ENCODE measurements around the gene CLDN18. TPM values are rescaled to one million over a fixed set of nuclear protein-coding genes. Genes with fewer than 3 reads are reported as not detected.
A peak's percentile ranks its signal among the peaks of the same experiment; 100 is the strongest.

CLDN18 gene
- total RNA-seq, 2 donors from 2014 or later: not detected

GRCh38 chr3:138063416-138063815 lies 53.5 kb downstream of the CLDN18 start:
- Mint-ChIP-seq H3K9me3 (no peaks in the 10 kb centered on the region), H3K36me3 (ENCODE audit: low read depth) (no peaks in the 10 kb centered on the region), H3K27ac (no peak overlapping the region), H3K27me3 (peaks cover 5% of the 10 kb centered on the region), H3K4me1 (peaks cover 7% of the 10 kb centered on the region), H3K4me3 (no peak overlapping the region)
- no peak for ATAC-seq (replicated peaks)

- no peaks in the 10 kb centered on the region for H3K9me3 Mint-ChIP-seq
- peaks cover 18% of the 10 kb centered on the region for H3K27me3 Mint-ChIP-seq
- H3K36me3 Mint-ChIP-seq (ENCODE audit: low read depth): no peaks in the 10 kb centered on the region
- peak; percentile 66 for ATAC-seq (replicated peaks)
- H3K27ac Mint-ChIP-seq: peak overlapping the region; percentile 67
- peaks cover 7% of the 10 kb centered on the region for H3K4me1 Mint-ChIP-seq
- no peak overlapping the region for H3K4me3 Mint-ChIP-seq
Observed at GRCh38 chr3:138065949-138066348, 56.0 kb downstream of the CLDN18 start.

DNA sequence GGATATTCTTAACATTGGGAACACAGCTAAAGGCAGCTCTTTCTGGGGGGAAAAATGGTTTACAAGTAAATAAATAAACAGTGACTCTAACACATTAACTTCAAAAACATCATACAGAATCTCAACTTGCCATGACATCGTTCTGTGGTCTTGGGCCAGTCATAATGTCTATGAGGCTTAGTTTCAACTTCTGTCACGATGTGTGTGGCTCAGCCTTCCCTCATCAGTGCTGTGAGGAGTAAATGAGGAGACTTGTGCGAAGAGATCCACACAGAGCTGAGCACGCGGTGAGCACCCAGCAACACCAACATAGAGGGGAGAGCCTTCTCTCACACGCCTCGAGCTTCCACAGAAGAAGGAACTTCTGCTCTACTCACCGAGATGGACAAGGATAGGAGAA lies 56.4 kb downstream of the CLDN18 start:
- Mint-ChIP-seq H3K36me3 (ENCODE audit: low read depth) (no peaks in the 10 kb centered on the region), H3K27me3 (peaks cover 19% of the 10 kb centered on the region), H3K9me3 (no peaks in the 10 kb centered on the region), H3K4me1 (peaks cover 7% of the 10 kb centered on the region), H3K4me3 (no peak overlapping the region), H3K27ac (peak overlapping the region; percentile 67)
- ATAC-seq (replicated peaks): peak; percentile 95

DNA sequence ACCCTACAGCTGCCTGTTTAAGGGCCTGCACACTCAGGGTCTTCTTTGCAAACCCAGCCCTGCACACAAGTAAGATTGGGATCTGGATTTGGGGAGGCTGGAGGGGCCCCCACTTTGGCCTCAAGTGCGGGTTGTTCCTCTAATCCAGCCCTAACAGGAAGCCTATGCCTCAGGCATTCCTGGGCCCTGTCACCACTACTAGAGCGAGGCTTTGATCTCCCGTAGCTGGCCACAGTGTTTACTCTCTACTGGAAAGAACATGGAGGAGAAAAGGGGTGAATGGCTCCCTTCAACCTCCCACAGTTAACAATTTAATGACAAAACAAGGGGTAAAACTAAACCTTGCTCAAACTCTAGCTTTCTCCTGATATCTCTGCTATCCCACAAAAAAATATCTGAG lies 57.0 kb downstream of the CLDN18 start:
- peaks cover 7% of the 10 kb centered on the region for H3K4me1 Mint-ChIP-seq
- H3K9me3 Mint-ChIP-seq: no peaks in the 10 kb centered on the region
- peaks cover 22% of the 10 kb centered on the region for H3K27me3 Mint-ChIP-seq
- peak overlapping the region; percentile 67 for H3K27ac Mint-ChIP-seq
- H3K4me3 Mint-ChIP-seq: no peak overlapping the region
- H3K36me3 Mint-ChIP-seq (ENCODE audit: low read depth): no peaks in the 10 kb centered on the region
- ATAC-seq (replicated peaks): no peak

DNA sequence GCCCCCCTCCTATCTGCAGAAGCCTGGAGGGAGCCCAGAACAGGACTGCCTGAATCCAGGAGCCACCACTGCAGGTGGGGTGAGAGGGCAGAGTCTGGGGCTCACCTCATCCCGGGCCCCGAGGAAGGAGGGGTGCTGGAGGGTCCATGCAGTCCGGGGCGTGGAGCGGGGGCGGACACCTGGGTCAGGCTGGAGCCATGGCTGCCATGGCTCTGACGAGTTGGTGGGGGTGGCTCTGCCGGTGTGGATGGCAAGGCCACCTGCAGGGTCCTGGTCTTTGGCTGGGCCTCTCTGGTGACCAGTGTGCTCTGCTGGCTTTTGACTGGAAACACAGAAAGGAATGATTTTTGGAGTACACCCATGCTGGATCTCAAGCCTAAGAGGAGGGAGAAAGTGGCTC lies 58.1 kb downstream of the CLDN18 start:
- Mint-ChIP-seq H3K27ac (no peak overlapping the region), H3K4me3 (no peak overlapping the region), H3K9me3 (no peaks in the 10 kb centered on the region), H3K36me3 (ENCODE audit: low read depth) (no peaks in the 10 kb centered on the region), H3K4me1 (peaks cover 7% of the 10 kb centered on the region), H3K27me3 (peaks cover 22% of the 10 kb centered on the region)
- ATAC-seq (replicated peaks): no peak

DNA sequence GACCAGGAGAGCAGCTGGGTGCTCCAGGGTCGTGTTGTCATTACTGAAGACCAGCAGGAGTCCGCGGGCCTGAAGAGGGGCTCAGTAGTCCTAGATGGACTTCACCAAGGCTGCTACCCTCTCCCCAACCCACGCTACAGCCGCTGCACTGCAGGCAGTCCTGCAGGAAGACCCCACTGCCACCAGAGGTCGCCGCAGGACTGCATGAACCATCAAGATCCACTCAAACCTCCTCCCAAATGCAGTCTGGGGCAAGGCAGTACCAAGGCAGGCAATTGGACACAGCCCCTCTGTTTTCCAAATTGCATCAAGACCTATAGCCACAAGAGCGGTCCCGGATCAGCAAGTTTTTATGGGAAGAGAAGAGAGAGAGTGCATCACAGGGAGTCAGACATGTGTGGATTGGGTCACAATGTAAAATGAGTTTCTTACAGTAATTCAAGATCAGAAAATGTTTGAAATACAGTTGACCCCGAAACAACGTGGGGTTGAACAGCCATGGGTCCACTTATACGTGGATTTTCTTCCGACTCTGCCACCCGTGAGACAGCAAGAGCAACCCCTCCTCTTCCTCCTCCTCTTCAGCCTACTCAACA lies 58.7 kb downstream of the CLDN18 start:
- H3K4me1 Mint-ChIP-seq: peaks cover 7% of the 10 kb centered on the region
- no peak overlapping the region for H3K27ac Mint-ChIP-seq
- H3K27me3 Mint-ChIP-seq: peaks cover 26% of the 10 kb centered on the region
- H3K36me3 Mint-ChIP-seq (ENCODE audit: low read depth): no peaks in the 10 kb centered on the region
- ATAC-seq (replicated peaks): peak; percentile 54
- H3K4me3 Mint-ChIP-seq: no peak overlapping the region
- H3K9me3 Mint-ChIP-seq: no peaks in the 10 kb centered on the region

GRCh38 chr3:138070006-138070405 lies 60.0 kb downstream of the CLDN18 start:
- Mint-ChIP-seq H3K27me3 (peaks cover 22% of the 10 kb centered on the region), H3K4me1 (peaks cover 7% of the 10 kb centered on the region), H3K9me3 (no peaks in the 10 kb centered on the region), H3K36me3 (ENCODE audit: low read depth) (no peaks in the 10 kb centered on the region), H3K4me3 (no peak overlapping the region), H3K27ac (no peak overlapping the region)
- no peak for ATAC-seq (replicated peaks)

DNA sequence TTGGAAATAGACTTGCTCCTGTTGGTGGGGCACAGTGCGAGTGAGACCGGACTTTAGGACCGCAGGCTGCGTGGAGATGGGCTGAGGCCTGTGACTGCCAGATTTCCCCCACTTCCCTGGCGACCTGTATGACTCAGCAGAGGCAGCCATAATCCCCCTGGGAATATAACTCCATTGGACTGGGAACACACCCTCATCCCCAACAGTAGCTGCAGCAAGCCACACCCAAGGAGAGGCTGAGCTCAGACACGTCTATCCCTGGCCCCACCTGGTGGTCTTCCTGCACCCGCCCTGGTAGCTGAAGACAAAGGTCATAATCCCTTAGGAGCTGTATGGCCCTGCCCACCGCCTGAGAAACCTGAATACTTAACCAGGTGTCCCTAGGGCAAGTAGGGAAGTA lies 62.8 kb downstream of the CLDN18 start:
- Mint-ChIP-seq H3K27ac (no peak overlapping the region), H3K36me3 (ENCODE audit: low read depth) (no peaks in the 10 kb centered on the region), H3K27me3 (peaks cover 22% of the 10 kb centered on the region), H3K9me3 (no peaks in the 10 kb centered on the region), H3K4me3 (no peak overlapping the region), H3K4me1 (no peaks in the 10 kb centered on the region)
- ATAC-seq (replicated peaks): no peak

DNA sequence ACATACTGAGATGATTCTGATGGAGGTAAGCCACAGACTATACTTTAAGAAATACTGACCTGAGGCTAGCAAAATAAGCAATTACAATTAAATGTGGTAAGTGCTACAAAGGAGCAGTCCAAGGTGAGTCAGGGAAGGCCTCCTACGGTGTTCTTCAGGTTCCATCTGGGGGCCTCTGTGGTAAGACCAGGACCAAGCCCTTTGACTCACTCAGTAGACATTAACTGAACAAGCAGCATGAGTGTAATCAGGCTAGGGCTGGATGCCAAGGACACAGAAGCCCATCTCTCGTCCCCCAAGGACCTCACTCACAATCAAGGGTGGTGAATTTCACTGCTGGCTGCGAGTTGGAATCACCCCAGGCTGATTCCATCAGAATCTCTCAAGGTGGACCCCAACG lies 68.1 kb downstream of the CLDN18 start:
- Mint-ChIP-seq H3K27me3 (peaks cover 17% of the 10 kb centered on the region), H3K4me1 (no peaks in the 10 kb centered on the region), H3K36me3 (ENCODE audit: low read depth) (no peaks in the 10 kb centered on the region), H3K9me3 (no peaks in the 10 kb centered on the region), H3K4me3 (no peak overlapping the region), H3K27ac (no peak overlapping the region)
- no peak for ATAC-seq (replicated peaks)

DNA sequence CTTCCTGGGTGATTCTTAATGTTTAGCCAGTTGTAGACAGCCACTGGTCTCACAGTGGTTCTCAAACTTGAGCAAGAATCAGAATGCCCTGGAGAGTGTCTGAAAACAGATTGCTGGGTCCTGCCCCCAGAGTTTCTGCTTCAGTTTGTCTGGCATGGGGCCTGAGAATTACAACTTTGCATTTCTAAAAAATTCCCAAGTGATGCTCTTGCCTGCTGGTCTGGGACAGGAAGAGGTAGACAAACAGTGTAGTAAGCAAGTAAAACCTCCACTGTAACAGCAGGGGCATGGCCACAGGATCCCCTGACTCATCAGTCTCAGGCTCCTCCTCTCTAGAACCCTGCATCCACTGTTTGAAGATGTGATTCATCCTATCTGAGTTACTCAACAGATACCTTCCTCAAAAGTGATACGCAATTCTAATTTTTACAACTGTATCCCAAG lies 69.0 kb downstream of the CLDN18 start:
- Mint-ChIP-seq H3K27me3 (peaks cover 16% of the 10 kb centered on the region), H3K9me3 (no peaks in the 10 kb centered on the region), H3K4me3 (no peak overlapping the region), H3K36me3 (ENCODE audit: low read depth) (no peaks in the 10 kb centered on the region), H3K4me1 (no peaks in the 10 kb centered on the region), H3K27ac (no peak overlapping the region)
- peak; percentile 76 for ATAC-seq (replicated peaks)

- no peaks in the 10 kb centered on the region for H3K4me1 Mint-ChIP-seq
- H3K27ac Mint-ChIP-seq: no peak overlapping the region
- peaks cover 19% of the 10 kb centered on the region for H3K27me3 Mint-ChIP-seq
Observed at GRCh38 chr3:138079901-138080300, 69.9 kb downstream of the CLDN18 start.

GRCh38 chr3:138081371-138082084 lies 71.6 kb downstream of the CLDN18 start:
- no peak overlapping the region for H3K4me3 Mint-ChIP-seq
- H3K27me3 Mint-ChIP-seq: peaks cover 19% of the 10 kb centered on the region
- no peak for ATAC-seq (replicated peaks)
- H3K36me3 Mint-ChIP-seq (ENCODE audit: low read depth): no peaks in the 10 kb centered on the region
- H3K27ac Mint-ChIP-seq: no peak overlapping the region
- no peaks in the 10 kb centered on the region for H3K4me1 Mint-ChIP-seq
- no peaks in the 10 kb centered on the region for H3K9me3 Mint-ChIP-seq

More at GRCh38 chr3:138079901-138080300, 69.9 kb downstream of the CLDN18 start:
- Mint-ChIP-seq H3K36me3 (ENCODE audit: low read depth) (no peaks in the 10 kb centered on the region), H3K4me3 (no peak overlapping the region), H3K9me3 (no peaks in the 10 kb centered on the region)
- ATAC-seq (replicated peaks): no peak

DNA sequence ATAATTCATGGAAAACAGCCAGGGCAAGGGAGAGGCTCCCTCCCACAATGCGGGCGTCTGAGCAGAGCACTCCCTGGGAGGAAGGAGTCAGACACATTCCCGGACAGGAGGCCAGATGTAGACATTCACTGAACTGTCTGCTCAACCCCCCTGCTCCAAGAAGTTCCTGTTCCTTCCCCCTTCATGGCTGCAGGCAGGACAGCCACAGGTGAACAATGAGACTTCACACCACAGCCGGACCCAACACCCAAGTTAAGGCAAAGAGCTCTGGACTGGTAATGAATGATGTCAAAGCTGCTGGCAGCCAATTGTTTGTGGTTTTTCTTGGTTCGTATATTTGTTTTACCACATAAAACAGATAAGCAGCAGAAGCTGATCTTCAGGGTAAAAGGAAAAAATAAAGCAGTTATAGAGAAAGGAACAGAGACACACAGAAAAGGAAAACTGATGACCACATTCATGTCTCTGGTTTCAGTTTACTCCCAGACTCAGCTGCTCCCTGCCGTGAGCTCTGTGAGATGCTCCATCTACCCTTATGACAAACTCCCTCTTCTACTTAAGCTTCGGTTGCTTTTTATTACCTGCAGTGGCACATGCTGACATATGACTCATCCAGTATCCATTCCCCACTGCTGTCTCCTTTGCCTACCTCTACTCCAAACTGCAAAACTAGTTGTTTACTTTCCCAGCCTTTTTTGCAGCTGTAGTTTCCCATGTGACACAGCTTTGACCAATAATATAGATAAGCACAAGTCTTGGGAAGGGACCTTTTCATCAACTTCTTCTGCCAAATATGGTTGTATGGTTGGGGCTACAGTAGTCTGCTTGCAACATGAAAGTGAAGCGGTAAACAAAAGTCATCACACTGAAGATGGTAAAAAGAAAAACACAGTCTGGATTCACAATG lies 72.4 kb downstream of the CLDN18 start:
- Mint-ChIP-seq H3K9me3 (no peaks in the 10 kb centered on the region), H3K36me3 (ENCODE audit: low read depth) (no peaks in the 10 kb centered on the region), H3K27me3 (peaks cover 19% of the 10 kb centered on the region), H3K4me3 (no peak overlapping the region), H3K4me1 (no peaks in the 10 kb centered on the region), H3K27ac (no peak overlapping the region)
- peak; percentile 60 for ATAC-seq (replicated peaks)

- no peaks in the 10 kb centered on the region for H3K9me3 Mint-ChIP-seq
- H3K36me3 Mint-ChIP-seq (ENCODE audit: low read depth): no peaks in the 10 kb centered on the region
- ATAC-seq (replicated peaks): no peak
- H3K4me3 Mint-ChIP-seq: no peak overlapping the region
- H3K27me3 Mint-ChIP-seq: peaks cover 19% of the 10 kb centered on the region
- no peaks in the 10 kb centered on the region for H3K4me1 Mint-ChIP-seq
- no peak overlapping the region for H3K27ac Mint-ChIP-seq
Observed at GRCh38 chr3:138082992-138083386, 73.0 kb downstream of the CLDN18 start.
